ENCODE measurements around the gene ZNF665.

ZNF665 gene

GRCh38 chr19:53156850-53157249, 36.3 kb downstream of the ZNF665 start:
- no peak for DNase-seq (ENCODE audit: low read depth)
- TF ChIP-seq CTCF (IDR thresholded peaks at IDR 0.05; ENCODE audit: insufficient read depth, low read depth, low read length, missing control alignments): no peak
- no peak overlapping the region for H3K4me3 ChIP-seq (ENCODE audit: low read depth, low read length)

GRCh38 chr19:53147645-53148044, 45.5 kb downstream of the ZNF665 start:
- TF ChIP-seq CTCF (IDR thresholded peaks at IDR 0.05; ENCODE audit: insufficient read depth, low read depth, low read length, missing control alignments): no peak
- H3K4me3 ChIP-seq (ENCODE audit: low read depth, low read length): no peak overlapping the region
- DNase-seq (ENCODE audit: low read depth): no peak

- no peak for DNase-seq (ENCODE audit: low read depth)
- TF ChIP-seq CTCF (IDR thresholded peaks at IDR 0.05; ENCODE audit: insufficient read depth, low read depth, low read length, missing control alignments): no peak
- no peak overlapping the region for H3K4me3 ChIP-seq (ENCODE audit: low read depth, low read length)
Observed at GRCh38 chr19:53140351-53140750, 52.8 kb downstream of the ZNF665 start.

GRCh38 chr19:53136432-53136831, 56.7 kb downstream of the ZNF665 start:
- DNase-seq (ENCODE audit: low read depth): no peak
- H3K4me3 ChIP-seq (ENCODE audit: low read depth, low read length): no peak overlapping the region
- no peak for TF ChIP-seq CTCF (IDR thresholded peaks at IDR 0.05; ENCODE audit: insufficient read depth, low read depth, low read length, missing control alignments)

GRCh38 chr19:53132141-53132991, 60.8 kb downstream of the ZNF665 start, which contains the start of gene ZNF415:
Gene ZNF415 (minus strand): TSS chr19:53132910. CDS start chr19:53122676, 10,234 bp downstream.
- DNase-seq (ENCODE audit: low read depth): no peak
- no peak for TF ChIP-seq CTCF (IDR thresholded peaks at IDR 0.05; ENCODE audit: insufficient read depth, low read depth, low read length, missing control alignments)
- H3K4me3 ChIP-seq (ENCODE audit: low read depth, low read length): no peak within 1 kb of the TSS

DNA sequence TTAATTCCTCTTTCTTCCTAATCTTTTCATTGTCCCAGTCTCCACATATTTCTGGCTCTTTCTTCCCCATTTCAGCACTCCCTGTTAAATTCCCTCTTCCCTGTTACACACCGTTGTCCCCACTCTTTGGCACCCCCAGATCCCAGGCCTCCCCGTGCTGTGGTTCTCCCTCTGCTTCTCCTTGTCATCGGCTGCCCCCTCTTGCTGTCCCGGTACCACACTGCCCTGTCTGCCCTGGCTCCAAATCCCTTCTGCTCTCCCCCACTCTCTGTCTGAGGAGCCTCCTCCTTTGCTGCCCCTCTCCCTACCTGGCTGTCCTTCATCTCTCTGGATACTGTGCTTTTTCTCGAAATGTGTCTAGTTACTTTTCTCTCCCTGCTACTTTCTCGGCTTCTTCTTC, 61.4 kb downstream of the ZNF665 start:
- no peak for TF ChIP-seq CTCF (IDR thresholded peaks at IDR 0.05; ENCODE audit: insufficient read depth, low read depth, low read length, missing control alignments)
- H3K4me3 ChIP-seq (ENCODE audit: low read depth, low read length): no peak overlapping the region
- DNase-seq (ENCODE audit: low read depth): no peak
